NB4 (cell line): ENCODE results near the gene ATP9B.

Experiments used
- DNase-seq: peaks from one replicate; pipeline ENCODE4 v3.0.0; 2010; ENCODE audit warnings: low read depth
- H3K4me3 ChIP-seq: one replicate; pipeline ENCODE4 v1.5.1; 2011; ENCODE audit warnings: mild to moderate bottlenecking, low read depth, low read length, moderate library complexity
- CTCF ChIP-seq: IDR thresholded peaks from one replicate; pipeline ENCODE4 v1.5.1; 2012; ENCODE audit warnings: low read depth, low read length
- MAX ChIP-seq: IDR thresholded peaks from 2 replicates; pipeline ENCODE4 v1.6.1; 2011; ENCODE audit warnings: low read depth, low read length
- MYC ChIP-seq: IDR thresholded peaks from 2 replicates; pipeline ENCODE4 v1.6.1; 2011; ENCODE audit warnings: low read depth, low read length
- POLR2A ChIP-seq: IDR thresholded peaks from 2 replicates; pipeline ENCODE4 v1.6.1; 2011; ENCODE audit warnings: mild to moderate bottlenecking; ENCODE audit not compliant: insufficient read length; ENCODE audit errors: extremely low read depth

The ATP9B gene

GRCh38 chr18:79248495-79249060, 179.4 kb downstream of the ATP9B start:
- no peak for DNase-seq
- TF ChIP-seq CTCF (no peak), MAX (no peak), MYC (no peak), POLR2A (no peak)
- H3K4me3 ChIP-seq = no peak overlapping the region

GRCh38 chr18:79250301-79250981, 181.2 kb downstream of the ATP9B start:
- DNase-seq = no peak
- H3K4me3 ChIP-seq = no peak overlapping the region
- TF ChIP-seq CTCF (no peak), POLR2A (no peak), MYC (no peak), MAX (no peak)

GRCh38 chr18:79251021-79251420, 181.8 kb downstream of the ATP9B start:
- TF ChIP-seq MAX = no peak
- H3K4me3 ChIP-seq = no peak overlapping the region
- no peak for DNase-seq

- no peak overlapping the region for H3K4me3 ChIP-seq
- TF ChIP-seq MAX = no peak
- TF ChIP-seq CTCF = no peak
- DNase-seq = no peak
Measured at GRCh38 chr18:79252904-79253633, 183.9 kb downstream of the ATP9B start.

GRCh38 chr18:79257480-79257879, 188.3 kb downstream of the ATP9B start:
- no peak for TF ChIP-seq MYC
- TF ChIP-seq MAX = no peak
- no peak for TF ChIP-seq POLR2A
- TF ChIP-seq CTCF = no peak
- no peak overlapping the region for H3K4me3 ChIP-seq
- DNase-seq = no peak

GRCh38 chr18:79258447-79258846, 189.3 kb downstream of the ATP9B start:
- no peak for DNase-seq
- TF ChIP-seq POLR2A (no peak), CTCF (no peak), MYC (no peak), MAX (no peak)

More at GRCh38 chr18:79258447-79258846, 189.3 kb downstream of the ATP9B start:
- no peak overlapping the region for H3K4me3 ChIP-seq
